ENCODE data around the gene CYP24A1.

Gene CYP24A1

DNA sequence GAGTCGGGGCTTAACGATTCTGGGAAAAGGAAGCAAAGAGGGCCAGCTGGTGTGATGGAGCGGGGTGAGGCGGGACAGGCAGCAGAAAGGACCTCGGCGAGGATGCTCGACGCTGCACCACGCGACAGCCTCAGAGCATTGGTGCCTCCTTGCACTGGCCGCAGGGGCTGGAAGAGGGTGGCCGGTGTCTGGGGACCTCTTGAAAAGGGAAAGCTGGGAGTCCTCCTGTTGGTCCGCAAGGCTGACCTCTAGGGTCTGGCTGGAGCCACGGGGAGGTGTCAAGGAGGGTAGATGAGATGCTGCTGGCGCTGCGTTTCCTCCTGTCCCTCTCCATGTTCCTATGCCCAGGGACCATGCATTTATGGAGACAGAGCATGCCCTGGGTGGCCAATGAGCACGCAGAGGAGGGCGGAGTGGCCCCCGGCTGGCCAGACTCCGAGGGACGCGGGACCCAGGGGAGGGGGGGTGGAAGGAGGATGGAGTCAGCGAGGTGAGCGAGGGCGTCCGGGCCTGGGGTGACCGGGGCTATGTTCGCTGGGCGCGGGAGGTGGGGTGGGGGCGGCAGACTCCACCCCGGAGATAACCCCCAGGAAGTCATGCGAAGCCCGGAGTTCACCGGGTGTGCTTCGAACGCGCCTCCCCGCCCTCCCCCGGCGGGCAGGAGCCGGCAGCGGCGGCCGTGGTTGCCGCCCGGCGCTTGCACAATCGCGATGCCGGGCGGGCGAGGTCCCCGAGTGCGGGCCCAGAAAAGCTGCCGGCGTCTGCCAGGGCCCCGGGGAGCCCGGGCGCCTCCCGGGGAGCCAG, at the start of gene CYP24A1:
Gene CYP24A1, minus strand, starts transcription at position 334 of the 804 bp plus-strand sequence. CDS start 407 bp downstream, outside the sequence.
- H3K4me3 ChIP-seq (ENCODE audit: low read length), result peak within 1 kb of the TSS; percentile 35
- TF ChIP-seq, protein P1, sequence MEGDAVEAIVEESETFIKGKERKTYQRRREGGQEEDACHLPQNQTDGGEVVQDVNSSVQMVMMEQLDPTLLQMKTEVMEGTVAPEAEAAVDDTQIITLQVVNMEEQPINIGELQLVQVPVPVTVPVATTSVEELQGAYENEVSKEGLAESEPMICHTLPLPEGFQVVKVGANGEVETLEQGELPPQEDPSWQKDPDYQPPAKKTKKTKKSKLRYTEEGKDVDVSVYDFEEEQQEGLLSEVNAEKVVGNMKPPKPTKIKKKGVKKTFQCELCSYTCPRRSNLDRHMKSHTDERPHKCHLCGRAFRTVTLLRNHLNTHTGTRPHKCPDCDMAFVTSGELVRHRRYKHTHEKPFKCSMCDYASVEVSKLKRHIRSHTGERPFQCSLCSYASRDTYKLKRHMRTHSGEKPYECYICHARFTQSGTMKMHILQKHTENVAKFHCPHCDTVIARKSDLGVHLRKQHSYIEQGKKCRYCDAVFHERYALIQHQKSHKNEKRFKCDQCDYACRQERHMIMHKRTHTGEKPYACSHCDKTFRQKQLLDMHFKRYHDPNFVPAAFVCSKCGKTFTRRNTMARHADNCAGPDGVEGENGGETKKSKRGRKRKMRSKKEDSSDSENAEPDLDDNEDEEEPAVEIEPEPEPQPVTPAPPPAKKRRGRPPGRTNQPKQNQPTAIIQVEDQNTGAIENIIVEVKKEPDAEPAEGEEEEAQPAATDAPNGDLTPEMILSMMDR (conservative IDR thresholded peaks at IDR 0.05; ENCODE audit: low read length), result no peak
- DNase-seq (ENCODE audit: low read depth), result no peak

- TF ChIP-seq, protein P1 (conservative IDR thresholded peaks at IDR 0.05; ENCODE audit: low read length), result no peak
- no peak overlapping the region for H3K4me3 ChIP-seq (ENCODE audit: low read length)
- DNase-seq (ENCODE audit: low read depth), result no peak
These were observed 49.5 kb upstream of the CYP24A1 start for GRCh38 chr20:54223285-54223684.

DNA sequence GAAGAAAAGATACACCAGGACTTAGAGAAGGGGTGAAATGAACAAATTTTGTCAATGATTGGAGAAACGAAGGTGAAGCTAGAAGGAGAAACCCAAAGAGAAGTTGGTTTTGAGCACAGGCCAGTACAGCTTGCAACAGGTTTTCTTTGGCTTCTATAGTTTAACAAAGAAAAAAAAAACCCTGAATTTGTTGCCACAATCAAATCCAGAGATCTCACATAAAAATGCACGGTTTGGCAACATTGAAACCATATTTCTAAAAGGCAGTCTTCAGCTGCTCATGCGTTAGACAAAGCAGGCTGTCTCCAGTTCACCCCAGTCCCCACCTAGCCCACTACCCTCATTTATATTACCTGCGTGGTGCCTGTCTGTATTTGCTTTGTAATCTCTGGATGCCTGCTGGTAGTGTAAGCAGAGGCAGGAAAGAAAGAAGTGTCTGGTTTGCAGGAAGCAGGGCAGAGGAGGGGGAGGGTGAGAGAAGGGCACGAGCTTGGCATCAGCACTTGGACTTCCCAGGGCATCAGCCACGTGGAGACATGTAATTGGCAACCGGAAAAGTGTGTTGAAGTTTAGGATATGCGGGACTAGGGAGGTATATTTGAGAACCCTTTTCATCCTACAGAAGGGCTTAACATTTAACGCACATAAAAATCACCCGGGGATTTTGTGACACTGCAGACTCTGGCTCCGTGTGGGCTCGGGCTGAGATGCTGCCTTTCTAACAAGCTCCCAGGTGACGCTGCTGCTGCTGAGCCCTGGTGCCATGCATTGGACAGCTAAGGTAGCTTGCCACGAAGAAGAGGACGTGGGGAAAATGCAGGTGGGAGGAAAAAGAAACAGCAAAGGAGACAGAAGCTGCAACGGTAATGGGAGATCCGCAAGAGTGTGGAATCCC, 48.5 kb upstream of the CYP24A1 start:
- TF ChIP-seq, protein P1 (conservative IDR thresholded peaks at IDR 0.05; ENCODE audit: low read length), result no peak
- H3K4me3 ChIP-seq (ENCODE audit: low read length), result no peak overlapping the region
- peak; percentile 25 for DNase-seq (ENCODE audit: low read depth)

DNA sequence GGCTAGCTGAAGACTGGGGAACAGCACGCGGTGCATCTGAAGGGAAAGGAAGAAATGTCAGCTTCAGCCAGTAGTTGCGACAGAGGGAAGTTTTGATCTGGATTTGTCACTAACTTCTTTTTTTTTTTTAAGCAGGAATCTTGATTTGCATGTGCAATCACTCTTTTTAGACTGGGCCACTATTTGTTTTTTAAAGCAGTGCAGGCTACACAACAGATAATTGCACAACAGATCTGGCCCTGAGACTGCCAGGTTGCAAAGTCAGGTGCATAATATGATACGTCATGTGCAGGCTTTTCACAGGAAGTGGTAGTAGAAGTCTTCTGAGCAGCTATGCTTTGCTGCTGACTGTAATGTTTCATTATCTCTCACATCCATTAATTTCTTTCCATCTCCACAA, 47.6 kb upstream of the CYP24A1 start:
- TF ChIP-seq, protein P1 (conservative IDR thresholded peaks at IDR 0.05; ENCODE audit: low read length), result no peak
- no peak for DNase-seq (ENCODE audit: low read depth)
- H3K4me3 ChIP-seq (ENCODE audit: low read length), result no peak overlapping the region

- DNase-seq (ENCODE audit: low read depth), result no peak
- TF ChIP-seq, protein P1 (conservative IDR thresholded peaks at IDR 0.05; ENCODE audit: low read length), result no peak
These were observed 46.9 kb upstream of the CYP24A1 start for GRCh38 chr20:54220722-54221121.

GRCh38 chr20:54219751-54220426, 46.1 kb upstream of the CYP24A1 start:
- no peak overlapping the region for H3K4me3 ChIP-seq (ENCODE audit: low read length)
- TF ChIP-seq, protein P1 (conservative IDR thresholded peaks at IDR 0.05; ENCODE audit: low read length), result peak; percentile 78
- peak; percentile 52 for DNase-seq (ENCODE audit: low read depth)

More at GRCh38 chr20:54220722-54221121, 46.9 kb upstream of the CYP24A1 start:
- no peak overlapping the region for H3K4me3 ChIP-seq (ENCODE audit: low read length)
